Keratinocyte (primary cell): ENCODE data around the gene DGKH. TPM values are rescaled to one million over a fixed set of nuclear protein-coding genes. Genes with fewer than 3 reads are reported as not detected.

Experiments
- DNase-seq: peaks from one replicate; pipeline ENCODE4 v3.0.0-alpha.2; 2011; ENCODE audit warnings: low read depth, missing footprints, low spot score
- FAIRE-seq: peaks from 2 replicates; lab custom pipeline; 2011; peaks lifted over from hg19 to GRCh38; lab: Jason Lieb, UNC
- H2AFZ ChIP-seq: 2 replicates; pipeline ENCODE4 v1.6.0; 2012; ENCODE audit warnings: low read length, control low read depth, inconsistent platforms; ENCODE audit not compliant: control insufficient read depth
- H3K27ac ChIP-seq: 2 replicates; pipeline ENCODE4 v1.5.1; 2011; ENCODE audit warnings: low read length; ENCODE audit not compliant: control insufficient read depth, insufficient read depth
- H3K27me3 ChIP-seq: 3 replicates; pipeline ENCODE4 v1.6.0; 2011; ENCODE audit warnings: low read length; ENCODE audit not compliant: control insufficient read depth, insufficient read depth; ENCODE audit errors: extremely low read depth
- H3K36me3 ChIP-seq, 2 experiments: 2 replicates in 1 of 2; 3 replicates in 1 of 2; pipeline ENCODE4 v1.5.1; 2011; ENCODE audit warnings: low read length in 2 of 2, mild to moderate bottlenecking in 1 of 2; ENCODE audit not compliant: control insufficient read depth in 2 of 2, insufficient read depth in 2 of 2; ENCODE audit errors: extremely low read depth in 1 of 2
- H3K4me1 ChIP-seq: 3 replicates; pipeline ENCODE4 v1.5.1; 2011; ENCODE audit warnings: low read length; ENCODE audit not compliant: control insufficient read depth, insufficient read depth; ENCODE audit errors: extremely low read depth
- H3K4me2 ChIP-seq: 3 replicates; pipeline ENCODE4 v1.6.0; 2011; ENCODE audit warnings: low read depth, low read length; ENCODE audit not compliant: control insufficient read depth, insufficient read depth; ENCODE audit errors: extremely low read depth
- H3K4me3 ChIP-seq, 3 experiments: fragments of 200-600 bp in 1 of 3; sonication (generic) in 1 of 3; 2 replicates in 2 of 3; 3 replicates in 1 of 3; pipeline ENCODE4 v1.5.1; 2011 to 2016; ENCODE audit warnings: low read length in 3 of 3, mild to moderate bottlenecking in 3 of 3, control low read depth in 2 of 3, inconsistent platforms in 1 of 3, low read depth in 1 of 3, mixed read lengths in 1 of 3, mixed run types in 1 of 3, moderate library complexity in 1 of 3; ENCODE audit not compliant: control insufficient read depth in 2 of 3, insufficient read depth in 2 of 3; ENCODE audit errors: extremely low read depth in 1 of 3
- H3K79me2 ChIP-seq: 2 replicates; pipeline ENCODE4 v1.6.0; 2012; ENCODE audit warnings: low read length; ENCODE audit not compliant: control insufficient read depth, insufficient read depth
- H3K9ac ChIP-seq: 3 replicates; pipeline ENCODE4 v1.6.0; 2011; ENCODE audit warnings: low read length; ENCODE audit not compliant: control insufficient read depth, insufficient read depth; ENCODE audit errors: extremely low read depth
- H3K9me1 ChIP-seq: 3 replicates; pipeline ENCODE4 v1.6.0; 2011; ENCODE audit warnings: low read length; ENCODE audit not compliant: control insufficient read depth, insufficient read depth; ENCODE audit errors: extremely low read depth
- H3K9me3 ChIP-seq: 2 replicates; pipeline ENCODE4 v1.5.1; 2012; ENCODE audit warnings: low read depth, low read length; ENCODE audit not compliant: control insufficient read depth
- H4K20me1 ChIP-seq: 3 replicates; pipeline ENCODE4 v1.6.0; 2011; ENCODE audit warnings: low read length; ENCODE audit not compliant: control insufficient read depth, insufficient read depth; ENCODE audit errors: extremely low read depth
- CTCF ChIP-seq, 3 experiments: IDR thresholded peaks in 1 of 3; conservative IDR thresholded peaks in 1 of 3; optimal IDR thresholded peaks in 1 of 3; 2 replicates in 2 of 3; 3 replicates in 1 of 3; pipeline versions ENCODE3 to v1.5.1; 2011; ENCODE audit warnings: low read length in 3 of 3, mild to moderate bottlenecking in 3 of 3, moderate library complexity in 2 of 3, control low read depth in 1 of 3, inconsistent platforms in 1 of 3; ENCODE audit not compliant: insufficient read depth in 2 of 3; ENCODE audit errors: extremely low read depth in 1 of 3
- EZH2 ChIP-seq: IDR thresholded peaks from one replicate; pipeline ENCODE4 v1.6.1; 2012; ENCODE audit warnings: inconsistent platforms, mild to moderate bottlenecking, low read length, moderate library complexity
- dilution Hi-C: fragments of 300-500 bp; cut with MboI; formaldehyde crosslinking; loops from one replicate; pipeline ENCODE4 v1.7.0; 2020; ENCODE audit warnings: low sequenced_read_pairs; ENCODE audit not compliant: extremely low pct_ligation_motif_present
- polyA plus RNA-seq, 5 experiments: library from polyadenylated mRNA; depleted of rRNA in 3 of 5; stranded (reverse) in 3 of 5; stranded (forward) in 1 of 5; unstranded in 1 of 5; fragments of >200 nt; gene quantifications; 1 replicate in 1 of 5; 2 replicates in 3 of 5; 3 replicates in 1 of 5; pipeline versions ENCODE4 v1.2.1 to v1.2.3, GENCODE V29; 2011 to 2012; ENCODE audit warnings: missing spikeins in 2 of 5, low read depth in 1 of 5, low replicate concordance in 1 of 5

Gene DGKH
- polyA plus RNA-seq, 1 donor (not counting 4 experiments of a cell fraction or from before 2014, with no cell fraction given) = 12.8 TPM

GRCh38 chr13:42071672-42072419 lies 23.4 kb downstream of the DGKH start:
- H3K4me1 ChIP-seq = no peaks in the 10 kb centered on the region
- TF ChIP-seq CTCF (optimal IDR thresholded peaks at IDR 0.05 in 1 of 3, IDR thresholded peaks at IDR 0.05 in 1 of 3, conservative IDR thresholded peaks at IDR 0.05 in 1 of 3; ENCODE audit: extremely low read depth in 1 of 3, insufficient read depth in 2 of 3, low read length in 3 of 3) = no peak
- TF ChIP-seq EZH2 = no peak
- H3K9me3 ChIP-seq = no peaks in the 10 kb centered on the region
- dilution Hi-C loops = no loop called here
- no peak overlapping the region for H3K4me2 ChIP-seq
- no peak for FAIRE-seq
- H3K4me3 ChIP-seq = no peak overlapping the region
- no peak for DNase-seq
- H3K27me3 ChIP-seq = no peaks in the 10 kb centered on the region
- no peak overlapping the region for H3K27ac ChIP-seq
- no peak overlapping the region for H3K9ac ChIP-seq
- no peaks in the 10 kb centered on the region for H3K9me1 ChIP-seq
- H4K20me1 ChIP-seq = no peaks in the 10 kb centered on the region
- H3K36me3 ChIP-seq = peaks cover 0 to 3% of the 10 kb centered on the region in 2 experiments
- H3K79me2 ChIP-seq = peaks cover 23% of the 10 kb centered on the region
- no peak overlapping the region for H2AFZ ChIP-seq

- Histone ChIP-seq H3K36me3 (peaks cover 0 to 3% of the 10 kb centered on the region in 2 experiments), H3K4me2 (no peak overlapping the region), H3K27ac (no peak overlapping the region), H3K79me2 (peaks cover 26% of the 10 kb centered on the region), H4K20me1 (no peaks in the 10 kb centered on the region), H2AFZ (no peak overlapping the region), H3K4me3 (no peak overlapping the region), H3K9me3 (no peaks in the 10 kb centered on the region), H3K4me1 (no peaks in the 10 kb centered on the region), H3K9me1 (no peaks in the 10 kb centered on the region), H3K9ac (no peak overlapping the region), H3K27me3 (no peaks in the 10 kb centered on the region)
- FAIRE-seq (no peak), DNase-seq (no peak)
- dilution Hi-C loops = no loop called here
- TF ChIP-seq EZH2 (no peak), CTCF (optimal IDR thresholded peaks at IDR 0.05 in 1 of 3, IDR thresholded peaks at IDR 0.05 in 1 of 3, conservative IDR thresholded peaks at IDR 0.05 in 1 of 3; ENCODE audit: extremely low read depth in 1 of 3, insufficient read depth in 2 of 3, low read length in 3 of 3) (no peak)
Observed at GRCh38 chr13:42073683-42074082, 25.2 kb downstream of the DGKH start.
